ENCODE data around the gene NTM. TPM values are rescaled to one million over a fixed set of nuclear protein-coding genes. Genes with fewer than 3 reads are reported as not detected.

Gene NTM
- total RNA-seq, 4 donors from 2014 or later = 3.6 to 11.8 (median 7.8) TPM

GRCh38 chr11:131888230-131888855, 517.9 kb downstream of the NTM start:
- Histone ChIP-seq H3K27ac (peak overlapping the region in 3 of 4 donors; percentile 35 to 75 (median 71)), H3K36me3 (no peaks in the 10 kb centered on the region)
- WGBS, 2 donors (ENCODE audit: low coverage in 1 of 2) = 39 to 61% methylated on average over 8 to 10 of the region's 13 CpGs

GRCh38 chr11:131889146-131889577, 518.7 kb downstream of the NTM start:
- peak overlapping the region; percentile 3 to 75 (median 51) for H3K27ac ChIP-seq
- H3K4me3 ChIP-seq = no peak overlapping the region
- peak; percentile 48 for ATAC-seq
- no peaks in the 10 kb centered on the region for H3K9me3 ChIP-seq
- peaks cover 5 to 23% (median 9%) of the 10 kb centered on the region in 3 donors for H3K4me1 ChIP-seq
- no peaks in the 10 kb centered on the region for H3K36me3 ChIP-seq
- no peak for TF ChIP-seq POLR2A (IDR thresholded peaks at IDR 0.05)
- no peak for TF ChIP-seq EP300 (IDR thresholded peaks at IDR 0.05)
- TF ChIP-seq POLR2AphosphoS5 (IDR thresholded peaks at IDR 0.05) = no peak
- TF ChIP-seq CTCF (IDR thresholded peaks at IDR 0.05) = no peak
- WGBS, 2 donors (ENCODE audit: low coverage in 1 of 2) = 21% methylated on average over 2 of the region's 2 CpGs; no CpG with 5 or more reads in 1 of the 2 donors
- H3K27me3 ChIP-seq = no peaks in the 10 kb centered on the region

More at GRCh38 chr11:131888230-131888855, 517.9 kb downstream of the NTM start:
- TF ChIP-seq POLR2A (IDR thresholded peaks at IDR 0.05) (no peak), EP300 (IDR thresholded peaks at IDR 0.05) (no peak), POLR2AphosphoS5 (IDR thresholded peaks at IDR 0.05) (no peak), CTCF (IDR thresholded peaks at IDR 0.05) (no peak)
- no peaks in the 10 kb centered on the region for H3K9me3 ChIP-seq
- no peak overlapping the region for H3K4me3 ChIP-seq
- peaks cover 5 to 23% (median 9%) of the 10 kb centered on the region in 3 donors for H3K4me1 ChIP-seq
- no peaks in the 10 kb centered on the region for H3K27me3 ChIP-seq
- no peak for ATAC-seq

- Histone ChIP-seq H3K4me1 (peaks cover 5 to 23% (median 9%) of the 10 kb centered on the region in 3 donors), H3K9me3 (no peaks in the 10 kb centered on the region), H3K27ac (peak overlapping the region; percentile 3 to 75 (median 51)), H3K36me3 (no peaks in the 10 kb centered on the region), H3K4me3 (no peak overlapping the region), H3K27me3 (no peaks in the 10 kb centered on the region)
- 19 to 54% methylated on average over 4 of the region's 4 CpGs for WGBS, 2 donors (ENCODE audit: low coverage in 1 of 2)
- TF ChIP-seq POLR2AphosphoS5 (IDR thresholded peaks at IDR 0.05) (no peak), CTCF (IDR thresholded peaks at IDR 0.05) (peak in 3 of 4 experiments; percentile 11 to 46 (median 13))
- peak; percentile 47 for ATAC-seq
These were observed 519.6 kb downstream of the NTM start for GRCh38 chr11:131889760-131890581.

- Histone ChIP-seq H3K27ac (no peak overlapping the region), H3K4me1 (peaks cover 5 to 23% (median 8%) of the 10 kb centered on the region in 3 donors), H3K9me3 (peaks cover 0 to 7% (median 0%) of the 10 kb centered on the region in 3 donors), H3K4me3 (no peak overlapping the region), H3K27me3 (no peaks in the 10 kb centered on the region), H3K36me3 (no peaks in the 10 kb centered on the region)
- no peak for ATAC-seq
- TF ChIP-seq EP300 (IDR thresholded peaks at IDR 0.05) (no peak), CTCF (IDR thresholded peaks at IDR 0.05) (no peak), POLR2A (IDR thresholded peaks at IDR 0.05) (no peak), POLR2AphosphoS5 (IDR thresholded peaks at IDR 0.05) (no peak)
- 89 to 90% methylated on average over 4 to 8 of the region's 8 CpGs for WGBS, 2 donors (ENCODE audit: low coverage in 1 of 2)
These were observed 522.9 kb downstream of the NTM start for GRCh38 chr11:131893103-131893890.
